ENCODE measurements around the gene FLNC.

Gene FLNC

DNA sequence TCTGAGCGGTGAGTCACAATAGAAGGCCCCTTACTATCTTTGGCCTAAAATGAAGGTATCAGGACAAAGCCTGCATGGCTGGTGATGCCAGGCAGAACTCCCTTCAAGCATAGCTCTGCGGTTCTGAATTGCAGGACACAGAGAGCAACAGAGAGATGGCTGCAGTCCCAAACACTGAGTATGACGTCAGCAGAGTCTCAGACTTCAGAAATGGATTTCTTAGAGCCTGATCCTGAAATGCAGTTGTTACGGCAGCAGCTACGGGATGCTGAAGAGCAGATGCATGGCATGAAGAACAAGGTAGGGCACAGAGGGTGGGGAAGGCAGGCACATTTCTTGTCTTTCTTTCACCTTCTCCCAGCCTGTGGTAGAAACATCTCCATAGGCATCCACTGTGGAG lies 25.0 kb upstream of the FLNC start:
- no peak for DNase-seq

DNA sequence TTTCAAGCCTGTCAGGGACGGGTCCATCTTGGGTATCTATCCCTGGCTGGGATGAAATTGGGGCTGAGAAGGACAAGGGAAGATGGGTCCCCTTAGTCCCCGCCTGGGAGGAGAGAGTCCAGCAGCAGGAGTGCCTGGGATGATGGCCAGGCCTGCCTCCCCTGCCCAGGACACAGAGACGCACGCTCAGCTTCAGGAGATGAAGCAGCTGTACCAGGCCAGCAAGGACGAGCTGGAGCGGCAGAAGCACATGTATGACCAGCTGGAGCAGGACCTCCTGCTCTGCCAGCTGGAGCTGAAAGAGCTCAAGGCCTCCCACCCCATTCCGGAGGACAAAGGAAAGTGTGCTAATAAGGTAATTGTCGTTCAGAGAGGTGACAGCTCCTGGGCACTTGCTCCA lies 23.0 kb upstream of the FLNC start:
- no peak for DNase-seq

DNA sequence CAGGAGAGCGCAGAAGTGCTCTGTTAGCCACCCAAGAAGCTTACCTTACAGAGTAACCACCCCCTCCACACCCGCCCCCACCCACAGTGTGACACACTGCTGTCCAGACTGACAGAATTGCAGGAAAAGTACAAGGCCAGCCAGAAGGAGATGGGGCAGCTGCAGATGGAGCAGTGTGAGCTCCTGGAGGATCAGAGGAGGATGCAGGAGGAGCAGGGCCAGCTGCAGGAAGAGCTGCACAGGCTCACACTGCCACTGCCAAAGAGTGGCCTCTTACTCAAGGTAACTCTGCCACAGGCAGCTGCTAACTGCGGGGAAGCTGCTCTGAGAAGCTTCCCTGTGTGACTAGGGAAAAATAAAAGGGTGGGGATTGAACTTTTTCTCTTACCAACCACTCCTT lies 20.8 kb upstream of the FLNC start:
- DNase-seq: no peak

DNA sequence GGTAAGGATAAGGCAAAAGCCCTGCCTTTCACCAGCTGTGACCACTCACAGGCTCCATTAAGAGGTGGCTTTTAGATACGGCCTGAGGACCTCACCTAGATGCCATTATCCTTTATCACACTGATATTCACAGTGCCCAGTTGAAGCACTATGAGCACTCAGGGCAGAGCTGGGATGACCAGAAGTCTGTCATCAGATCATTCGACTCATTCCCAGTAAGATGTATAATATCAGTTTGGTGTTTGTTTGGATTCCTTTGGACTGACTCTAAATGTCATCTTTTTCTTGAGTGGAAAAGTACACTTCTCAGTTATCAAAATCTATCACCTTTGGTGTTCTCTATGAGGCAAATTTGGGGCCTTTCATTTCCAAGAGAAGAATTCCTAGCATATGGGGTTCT lies 19.7 kb upstream of the FLNC start:
- no peak for DNase-seq

DNA sequence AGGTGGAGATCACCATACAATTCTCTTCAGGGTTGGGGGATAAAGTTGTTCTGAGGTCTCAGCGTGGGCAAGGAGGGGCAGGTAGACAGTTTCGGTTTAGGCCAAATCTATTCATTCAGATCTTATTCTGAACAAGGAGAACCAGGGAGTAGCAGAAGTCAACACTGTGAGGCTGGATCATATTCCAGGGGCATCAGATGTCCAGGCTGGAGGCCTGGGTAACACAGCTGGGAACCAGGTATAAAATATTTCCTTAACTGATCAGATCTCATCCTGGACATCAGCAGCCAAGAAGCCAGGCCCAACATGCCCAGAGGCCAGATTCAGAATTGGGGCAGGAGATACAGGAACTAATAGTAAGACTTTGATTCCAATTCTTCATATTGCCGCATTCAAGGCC lies 19.2 kb upstream of the FLNC start:
- no peak for DNase-seq

DNA sequence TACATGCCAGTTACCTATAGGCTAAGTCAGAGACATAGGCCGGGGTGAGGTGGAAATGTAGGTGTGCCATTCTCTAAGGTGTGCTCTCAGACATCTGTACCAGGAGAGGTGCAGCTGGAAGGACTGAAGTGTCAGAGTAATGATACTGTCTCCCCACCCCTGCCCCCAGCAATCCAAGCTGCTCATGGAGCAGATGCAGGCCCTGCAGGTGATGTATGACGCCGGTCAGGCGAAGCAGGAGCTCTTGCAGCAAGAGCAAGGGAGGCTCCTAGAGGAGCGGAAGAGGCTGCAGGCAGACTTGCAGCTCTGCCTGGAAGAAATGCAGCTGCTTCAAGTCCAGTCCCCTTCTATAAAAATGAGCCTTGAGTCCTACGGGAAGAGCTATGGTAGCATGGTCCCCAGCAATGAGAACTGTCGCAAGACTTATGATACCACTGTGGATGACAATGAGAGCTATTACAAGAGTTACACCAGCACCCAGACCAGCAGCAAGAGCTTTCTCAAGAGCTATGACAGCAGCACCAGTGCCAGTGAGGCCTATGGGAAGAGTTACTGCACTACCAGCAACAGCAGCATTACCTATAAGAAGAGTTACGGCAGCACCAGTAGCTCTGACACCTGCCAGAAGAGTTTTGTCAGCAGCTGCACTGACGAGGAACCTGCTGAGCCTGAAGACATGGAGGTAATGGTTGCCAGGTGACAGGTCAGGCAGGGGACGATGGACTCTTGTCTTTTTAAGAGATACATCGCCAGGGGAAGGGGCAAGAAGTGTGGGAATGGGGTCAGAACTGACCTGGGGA lies 18.4 kb upstream of the FLNC start:
- peak; percentile 5 for DNase-seq

DNA sequence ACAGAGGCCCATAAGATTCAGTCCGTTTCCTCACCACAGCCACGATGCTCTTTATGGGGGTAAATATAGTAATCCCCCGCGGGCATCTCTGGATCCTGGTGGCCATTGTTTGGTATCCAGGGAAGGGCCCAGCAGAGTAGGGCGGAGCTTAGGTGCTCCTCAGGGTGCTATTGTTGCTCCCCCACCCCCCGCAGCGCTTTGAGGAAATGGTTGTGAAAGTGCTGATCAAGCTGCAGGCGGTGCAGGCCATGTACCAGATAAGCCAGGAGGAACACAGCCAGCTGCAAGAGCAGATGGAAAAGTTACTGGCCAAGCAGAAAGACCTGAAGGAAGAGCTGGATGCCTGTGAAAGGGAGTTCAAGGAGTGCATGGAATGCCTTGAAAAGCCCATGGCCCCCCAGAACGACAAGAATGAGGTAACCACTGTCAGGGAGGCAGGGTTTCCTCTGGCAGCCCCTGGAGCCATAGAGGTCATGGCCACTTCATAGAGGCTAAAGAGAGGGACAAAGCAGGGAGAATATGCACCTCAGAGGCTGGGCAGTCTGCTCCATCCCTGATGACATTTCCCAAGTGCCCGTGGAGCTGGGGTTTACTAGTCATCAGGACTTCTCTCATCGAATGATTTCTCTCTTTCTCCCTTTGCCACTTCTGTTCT lies 17.6 kb upstream of the FLNC start:
- DNase-seq: peak; percentile 75

DNA sequence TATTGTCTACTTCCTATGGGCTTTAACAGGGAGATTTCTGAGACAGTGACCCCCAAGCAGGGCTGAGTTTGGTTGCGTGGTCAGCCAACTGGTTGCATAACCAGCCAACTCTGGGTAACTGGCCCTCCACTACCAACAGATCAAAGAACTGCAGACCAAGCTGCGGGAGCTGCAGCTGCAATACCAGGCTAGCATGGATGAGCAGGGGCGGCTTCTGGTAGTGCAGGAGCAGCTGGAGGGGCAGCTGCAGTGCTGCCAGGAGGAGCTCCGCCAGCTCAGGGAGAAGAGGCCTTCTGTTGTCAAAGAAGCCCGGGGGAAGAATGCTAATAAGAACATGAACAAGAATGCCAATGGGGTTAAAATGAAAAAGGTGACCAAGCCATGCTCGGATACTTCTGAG lies 15.7 kb upstream of the FLNC start:
- DNase-seq: peak; percentile 59

DNA sequence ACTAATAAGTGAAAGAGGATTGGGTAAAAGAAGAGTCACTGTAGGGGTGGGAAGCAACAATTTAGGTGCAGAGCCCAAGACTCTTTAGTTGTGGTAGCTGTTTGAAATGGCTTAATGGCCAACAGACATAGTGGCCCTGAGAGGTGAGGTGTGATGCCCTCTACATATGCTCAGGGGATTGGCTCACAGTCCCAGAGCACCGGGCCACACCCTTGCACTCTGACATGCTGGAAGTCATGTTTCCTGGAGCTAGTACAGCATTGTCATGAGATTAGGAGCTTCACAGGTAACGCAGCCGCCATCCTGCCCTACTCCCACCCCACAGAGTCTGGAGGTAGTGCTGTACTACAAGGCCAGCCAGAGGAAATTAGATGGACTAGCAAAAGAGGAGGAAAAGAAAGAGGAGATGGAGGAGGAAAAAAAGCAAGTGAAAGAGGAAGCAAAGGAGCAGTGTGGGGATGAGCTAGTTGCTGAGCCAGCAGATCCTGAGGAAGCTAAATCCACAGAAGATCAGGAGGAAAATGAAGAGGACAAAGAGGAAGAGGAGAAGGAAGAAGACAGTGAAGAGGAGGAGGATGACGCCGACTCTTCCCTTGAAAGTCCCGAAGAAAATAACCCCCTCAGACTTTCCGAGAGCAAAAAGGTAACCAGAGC lies 14.8 kb upstream of the FLNC start:
- peak; percentile 69 for DNase-seq

DNA sequence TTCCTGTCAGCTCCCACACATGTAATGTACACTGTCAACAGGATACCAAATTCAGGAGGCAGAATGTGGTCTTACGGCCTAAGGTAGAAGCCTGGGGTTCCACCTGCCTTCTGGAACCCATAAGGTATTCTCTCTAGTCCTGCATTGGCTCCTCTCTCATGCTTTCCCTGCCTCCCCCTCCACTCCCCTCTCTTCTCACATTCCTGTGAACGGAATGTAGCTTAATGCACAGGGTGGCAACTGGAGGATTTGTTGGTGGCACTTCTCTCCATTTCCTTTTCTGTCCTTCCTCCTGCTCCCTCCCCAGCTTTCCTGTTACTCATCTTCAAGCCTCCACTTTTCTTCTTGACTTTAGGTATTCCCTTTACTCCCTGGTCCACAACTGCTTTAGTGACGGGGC lies 11.5 kb upstream of the FLNC start:
- DNase-seq: no peak

DNA sequence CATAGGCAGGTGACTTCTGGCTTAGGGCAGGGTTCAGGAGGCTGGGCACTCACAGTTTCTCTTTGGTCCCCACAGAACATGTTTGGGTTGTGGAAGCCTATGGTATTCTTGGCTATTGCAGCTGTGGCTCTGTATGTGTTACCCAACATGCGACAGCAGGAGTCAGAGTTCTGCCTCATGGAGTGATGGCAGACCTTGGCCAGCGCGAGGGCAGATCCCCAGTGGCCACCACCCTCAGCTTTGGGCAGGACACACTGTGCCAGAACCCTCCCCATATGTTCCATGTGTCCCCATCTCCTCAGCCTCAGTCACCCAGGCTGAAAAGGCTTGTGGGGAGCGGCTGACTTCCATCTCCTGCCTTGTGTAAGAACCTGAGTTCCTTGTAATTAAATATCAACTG lies 8.5 kb upstream of the FLNC start:
- no peak for DNase-seq

DNA sequence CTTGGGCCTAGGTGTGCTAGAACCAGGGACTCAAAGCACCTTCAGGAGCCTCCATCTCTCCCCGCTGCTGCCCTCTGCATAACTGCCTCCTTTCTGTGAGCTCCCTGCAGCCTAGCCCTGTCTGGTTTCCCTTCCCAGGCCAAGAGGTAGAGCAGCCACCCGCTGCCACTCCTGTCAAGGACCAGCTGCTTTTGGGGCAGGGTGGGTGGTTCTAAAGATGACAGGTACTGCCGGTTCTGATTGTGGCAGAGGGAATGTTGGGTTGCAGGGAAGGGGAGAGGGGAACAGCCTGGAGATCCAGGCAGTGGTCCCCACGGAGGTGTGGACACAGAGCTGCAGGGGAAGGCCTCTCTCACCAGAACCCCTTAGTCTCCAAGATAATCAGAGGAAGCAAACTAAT lies 3.7 kb upstream of the FLNC start:
- DNase-seq: no peak

DNA sequence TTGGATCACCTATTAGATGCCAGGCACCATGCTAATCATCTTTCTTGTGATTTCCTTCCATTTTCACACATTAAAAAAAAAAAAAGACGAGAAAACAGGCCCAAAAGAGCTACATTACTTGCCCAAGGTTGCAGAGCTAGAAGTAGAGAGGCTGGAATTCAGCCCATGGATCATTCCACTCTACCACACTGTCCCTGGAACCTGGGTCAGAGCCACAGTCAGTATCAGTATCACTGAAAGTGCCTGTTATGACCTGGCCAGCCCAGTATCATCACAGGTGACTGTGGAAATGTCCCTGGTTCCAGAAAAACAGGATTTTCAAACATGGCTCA lies 3.3 kb upstream of the FLNC start:
- DNase-seq: no peak

DNA sequence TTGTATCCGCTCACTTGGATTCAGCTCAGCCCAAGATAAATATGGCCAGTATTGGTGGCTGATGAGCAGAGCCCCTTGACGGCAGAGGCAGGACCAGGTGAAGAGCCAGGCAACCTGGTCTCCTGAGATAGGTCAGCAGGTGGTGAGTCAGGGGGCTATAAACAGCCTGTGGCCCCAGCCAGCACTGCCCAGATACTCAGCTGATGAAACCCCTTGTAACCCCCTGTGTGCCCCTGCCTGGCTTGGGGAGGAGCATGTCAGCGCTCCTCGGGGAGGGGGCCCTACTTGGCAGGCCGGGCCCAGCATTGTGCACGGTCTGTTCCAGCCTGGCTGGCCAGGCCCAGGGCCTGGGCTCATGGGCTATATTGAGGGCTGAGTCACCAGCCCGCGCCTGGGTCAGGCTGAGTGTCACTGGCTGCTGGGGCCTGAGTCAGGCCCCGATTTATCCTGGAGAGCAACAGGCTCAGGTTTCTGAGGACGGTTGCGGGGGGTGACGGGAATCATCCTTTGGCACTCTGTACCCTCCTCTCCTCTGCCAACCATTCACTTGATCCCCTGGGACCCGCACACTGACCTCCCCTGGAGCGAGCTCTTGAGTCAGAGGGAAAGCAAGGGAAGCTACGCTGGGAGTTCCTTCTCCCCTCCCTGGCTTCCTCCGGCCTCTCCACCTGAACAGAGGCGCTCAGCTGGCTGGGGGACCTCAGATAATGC lies 2.8 kb upstream of the FLNC start:
- no peak for DNase-seq

DNA sequence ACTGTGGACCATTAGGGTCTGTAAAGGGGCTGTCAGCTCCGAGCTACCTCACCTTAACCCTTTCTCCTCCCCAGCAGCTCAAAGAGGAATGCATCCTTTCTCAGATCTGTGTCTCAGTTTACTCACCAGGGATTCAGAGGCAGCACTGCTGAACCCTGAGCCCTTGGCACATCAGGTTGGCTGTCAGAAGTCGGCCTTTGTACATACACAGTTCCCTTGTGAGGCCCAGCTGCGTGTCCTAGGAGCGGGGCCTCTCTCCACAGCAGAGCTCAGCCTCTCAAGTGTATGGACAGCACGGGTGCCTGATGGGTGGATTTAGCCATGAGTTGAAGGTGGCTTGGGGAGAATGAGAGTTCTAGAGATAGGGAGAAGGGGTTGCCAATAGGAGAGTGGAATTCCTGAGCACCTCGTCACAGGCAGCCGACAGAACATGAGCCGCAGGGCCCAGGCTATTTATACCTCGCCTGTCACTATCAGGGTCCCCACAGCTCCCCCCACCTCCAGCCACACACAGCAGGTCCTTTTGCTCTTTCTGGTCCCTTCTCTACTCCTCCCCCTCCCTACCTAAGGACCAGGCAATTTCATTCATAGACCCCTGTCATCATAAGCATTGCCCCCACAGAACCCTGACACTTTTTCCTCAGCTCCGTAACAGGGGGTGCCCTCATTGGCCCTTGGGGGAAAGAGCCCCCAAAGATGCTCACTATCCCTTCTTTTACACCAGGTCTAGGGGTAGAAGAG lies 2.1 kb upstream of the FLNC start:
- DNase-seq: no peak

DNA sequence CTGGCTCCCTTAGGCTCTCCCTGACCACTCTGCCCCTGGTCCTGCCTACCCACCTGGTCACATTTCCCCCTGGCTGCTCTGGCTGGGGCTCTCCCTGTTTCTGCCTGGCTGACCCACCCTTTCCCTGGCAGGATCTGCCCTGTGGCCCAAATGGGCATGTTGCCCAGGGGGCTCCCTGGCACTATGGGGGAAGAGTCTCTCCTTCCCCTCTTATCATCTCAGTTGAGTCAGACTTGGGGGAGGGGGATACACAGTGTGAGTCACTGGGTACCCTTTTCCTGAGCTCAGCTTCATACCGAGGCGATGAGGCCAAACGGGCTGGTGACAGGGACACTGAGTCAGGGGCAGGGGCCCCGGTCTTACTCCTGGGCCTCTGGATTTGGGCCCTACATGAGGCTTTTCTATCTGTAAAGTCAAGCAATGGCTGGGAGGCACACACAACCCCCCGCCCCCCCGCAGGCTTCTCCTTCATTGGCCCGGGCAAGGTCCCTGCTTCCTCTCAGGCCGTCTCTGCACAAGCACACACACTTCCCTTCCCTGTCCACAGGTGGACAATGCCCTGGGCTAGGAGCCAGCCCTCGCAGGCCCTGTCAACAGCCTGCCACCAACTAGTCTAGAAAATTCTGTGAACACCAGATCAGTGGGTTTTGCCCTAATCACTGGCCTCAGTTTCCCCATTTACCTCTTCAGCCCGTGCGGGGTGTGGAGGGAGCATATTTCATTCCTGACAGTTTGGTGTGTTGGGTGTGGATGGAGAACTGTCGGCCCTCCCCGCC lies 627 bp upstream of the FLNC start:
- no peak for DNase-seq

DNA sequence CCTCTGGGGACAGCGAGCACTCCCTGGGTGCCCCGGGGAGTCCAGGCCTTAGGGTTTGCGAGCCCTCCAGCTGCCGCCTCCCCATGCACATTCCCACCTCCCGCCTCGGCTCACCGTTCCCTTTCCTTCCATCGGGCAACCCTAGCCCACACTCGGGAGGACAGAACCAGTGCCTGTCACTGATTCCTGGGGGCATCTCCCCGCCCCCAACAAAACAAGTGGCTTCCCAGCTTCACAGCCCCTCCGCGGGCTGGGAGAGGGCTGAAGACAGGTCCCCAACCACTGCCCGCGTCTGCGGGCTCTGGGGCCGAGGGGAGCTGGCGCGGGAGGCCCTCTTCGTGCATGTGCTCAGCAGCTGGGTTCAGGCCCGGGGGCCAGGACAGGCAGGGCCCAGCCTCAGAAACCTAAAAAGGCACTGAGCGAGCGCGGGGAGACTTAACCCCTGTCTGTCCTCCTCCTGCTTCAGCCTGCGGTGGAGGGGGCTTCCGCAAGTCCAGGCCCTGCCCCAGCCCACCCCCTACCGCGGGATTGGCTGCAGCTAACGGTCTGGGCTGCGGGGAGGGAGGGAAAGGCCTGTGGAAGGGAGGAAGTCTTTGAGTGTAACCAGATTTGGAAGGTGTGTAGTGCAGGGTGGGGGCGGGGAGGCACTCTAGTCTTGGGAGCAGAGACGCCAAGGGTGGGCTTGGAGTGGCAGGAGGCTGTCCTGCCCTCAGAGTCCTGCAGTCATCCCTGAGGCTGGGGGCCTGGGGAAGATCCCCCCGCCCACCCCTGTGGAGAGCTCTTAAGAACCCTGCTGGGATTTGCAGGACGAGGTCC lies 1.2 kb downstream of the FLNC start:
- no peak for DNase-seq

DNA sequence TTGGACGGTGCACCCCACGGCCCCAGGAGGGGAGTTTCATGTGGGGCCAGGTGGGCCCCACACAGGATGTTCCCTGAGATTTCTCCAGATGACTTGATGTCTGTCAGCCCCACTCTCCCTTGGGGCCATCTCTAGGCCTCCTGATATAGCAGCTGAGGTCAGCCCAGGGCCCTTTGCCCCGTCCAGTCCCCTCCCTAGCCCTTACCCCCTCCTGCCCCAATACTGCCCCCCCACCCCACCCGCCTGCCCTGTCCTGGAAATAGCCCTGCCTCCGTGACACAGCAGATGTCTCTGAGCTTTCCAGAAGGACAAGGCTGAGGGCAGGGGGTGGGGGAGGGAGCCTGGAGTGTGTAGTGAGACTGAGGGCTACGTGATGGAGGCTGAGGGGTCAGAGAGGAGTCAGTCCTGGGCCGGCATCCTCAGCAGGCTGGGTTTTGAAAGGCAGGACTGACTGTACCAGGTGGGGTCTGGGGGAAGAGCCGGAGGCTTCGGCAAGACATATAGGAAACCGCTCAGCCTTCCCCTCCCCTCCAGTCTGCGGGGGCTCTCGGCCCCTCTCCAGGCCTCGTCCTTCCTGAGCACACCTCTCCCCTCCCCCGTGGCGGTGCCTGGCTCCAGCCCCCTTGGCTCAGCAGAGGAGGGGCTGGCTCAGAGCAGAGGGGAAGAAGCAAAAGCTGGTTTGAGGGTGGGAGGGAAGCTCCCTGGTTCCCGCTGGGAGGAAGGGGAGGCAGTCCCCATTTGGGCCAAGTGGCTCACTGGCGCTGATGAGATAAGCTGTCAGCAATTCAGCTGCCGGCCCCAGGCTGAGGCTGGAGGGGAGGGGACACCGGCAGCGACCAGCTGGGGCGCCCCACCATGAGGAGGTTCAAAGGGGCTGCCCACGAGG lies 2.0 kb downstream of the FLNC start:
- DNase-seq: no peak

DNA sequence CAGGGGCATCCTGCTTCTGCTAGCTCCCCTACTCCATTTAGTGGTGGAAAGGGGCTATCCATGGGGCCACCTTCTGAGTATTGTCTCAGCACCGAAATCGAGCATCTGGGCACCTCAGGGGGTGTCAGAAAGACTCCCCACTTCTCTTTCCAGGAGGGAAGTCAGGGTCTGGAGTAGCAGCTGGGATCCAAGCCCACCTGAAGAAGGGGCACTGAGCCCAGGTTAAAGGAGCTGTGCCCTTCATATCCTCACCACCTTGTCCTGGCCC lies 2.6 kb downstream of the FLNC start:
- DNase-seq: no peak

DNA sequence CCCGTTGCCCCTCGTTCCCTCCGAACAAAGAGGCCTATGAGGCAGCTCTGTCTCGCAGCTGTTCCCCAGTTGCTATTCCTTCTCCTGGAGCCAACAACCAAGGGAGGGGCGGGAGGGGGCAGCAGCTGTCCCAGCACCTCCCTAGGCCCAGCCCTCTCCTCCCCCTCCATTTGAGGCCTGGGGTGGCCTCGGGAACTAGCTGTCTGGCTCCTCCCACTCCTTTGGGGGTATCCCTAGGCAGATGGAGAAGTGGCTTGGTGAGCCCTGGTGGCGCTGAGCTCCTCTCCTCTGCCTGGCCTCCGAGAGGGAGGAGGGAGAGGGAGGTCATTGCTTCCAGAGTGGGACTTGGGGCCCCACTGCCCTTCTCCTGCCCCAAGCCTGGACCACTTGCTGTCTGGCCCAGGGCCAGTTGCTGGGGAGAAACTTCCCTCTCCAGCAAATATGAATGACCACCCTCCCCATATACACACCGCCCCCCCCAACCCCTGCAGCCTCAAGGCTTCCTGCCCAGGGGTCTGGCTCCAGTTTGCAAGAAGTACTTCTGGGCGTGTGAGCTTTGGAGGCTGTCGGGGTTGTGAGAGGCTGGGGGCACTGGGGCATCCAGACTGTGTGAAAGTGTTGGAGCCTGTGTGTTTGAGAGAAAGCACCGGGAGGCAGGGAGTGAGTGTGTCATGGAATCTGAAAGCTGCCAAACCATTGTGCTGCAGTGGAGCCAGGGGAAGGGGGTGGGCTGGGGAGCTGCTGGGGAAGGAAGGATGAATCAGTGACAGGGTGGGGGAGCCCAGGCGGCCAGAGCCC lies 3.1 kb downstream of the FLNC start:
- peak; percentile 39 for DNase-seq

Data from MV-4-11 (cell line).